Measurements from ENCODE around the gene DNLZ.
"Not testable (repeated sequence)": the region's sequence is repeated elsewhere in the genome, so short reads cannot be mapped to it uniquely, and the experiment has no call there.

Gene DNLZ

GRCh38 chr9:136363106-136363948 is at the start of gene DNLZ:
Gene DNLZ (minus strand): TSS chr9:136363744. CDS start chr9:136363714, 30 bp downstream.
- DNase-seq, result peak; percentile 87

- no peak for DNase-seq
These were observed 49.4 kb upstream of the DNLZ start for GRCh38 chr9:136412962-136413361.

DNA sequence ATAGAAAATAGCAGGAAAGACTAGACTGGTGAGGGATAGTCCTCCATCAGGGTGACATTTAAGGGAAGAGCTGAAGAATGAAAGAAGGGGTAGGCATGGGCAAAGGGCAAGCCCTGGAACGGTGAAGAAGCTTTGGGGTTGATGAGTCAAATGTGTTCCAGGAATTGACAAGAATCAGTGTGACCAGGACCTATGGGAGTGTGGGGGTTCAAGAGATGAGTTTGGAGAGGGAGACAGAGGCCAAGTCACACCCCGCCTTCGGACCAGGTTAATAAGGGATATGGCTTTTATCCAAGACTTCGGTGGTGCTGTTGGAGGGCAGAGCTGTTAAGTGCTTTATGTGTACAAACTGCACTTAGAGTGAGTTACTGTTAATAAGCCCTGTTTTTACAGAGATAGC is 47.8 kb upstream of the DNLZ start:
- DNase-seq, result no peak

DNA sequence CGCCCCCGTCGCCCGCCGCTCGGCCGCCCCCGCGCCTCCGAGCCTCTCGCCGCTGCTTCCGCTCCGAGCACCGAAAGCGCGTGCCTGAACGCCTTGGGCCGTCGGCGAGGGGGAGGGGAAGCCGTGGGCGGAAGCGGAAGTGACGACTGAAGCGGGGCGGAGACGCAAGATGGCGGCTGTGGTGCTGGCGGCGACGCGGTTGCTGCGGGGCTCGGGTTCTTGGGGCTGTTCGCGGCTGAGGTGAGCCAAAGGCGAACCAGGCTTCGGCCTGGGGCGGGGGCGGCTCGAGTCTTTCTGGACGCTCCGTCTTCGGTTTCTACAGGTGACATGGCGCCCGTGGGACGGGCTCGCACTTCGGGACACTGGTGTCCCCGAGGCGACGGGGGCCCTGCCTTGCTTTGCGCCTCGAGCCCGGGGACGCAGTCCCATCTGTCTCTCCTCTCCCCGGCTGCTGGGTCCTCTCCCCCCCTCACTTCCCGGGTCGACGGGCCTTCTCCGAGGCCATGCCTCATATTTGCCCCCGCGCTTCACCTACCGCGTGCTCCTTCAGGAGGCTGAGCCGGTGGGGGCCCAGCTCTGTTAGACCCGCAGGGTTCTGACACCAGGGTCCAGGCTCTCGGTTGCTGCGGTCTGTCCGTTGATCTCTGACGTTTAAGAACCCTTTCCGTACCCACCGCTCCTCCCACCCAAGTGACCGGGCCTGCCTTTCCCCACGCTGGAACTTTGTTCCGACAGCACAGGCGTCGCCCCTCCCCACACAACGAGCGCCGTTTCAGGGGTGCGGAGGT is 47.1 kb upstream of the DNLZ start, which contains the start of the genes ENTR1 and PMPCA:
TSS of gene ENTR1 (minus strand) at position 115 of the 788 bp plus-strand sequence. CDS start 217 bp downstream, outside the sequence.
TSS of gene PMPCA (plus strand) at position 159 of the 788 bp plus-strand sequence. CDS start at position 170, 11 bp downstream.
- peak; percentile 93 for DNase-seq

- DNase-seq, result peak; percentile 19
These were observed 46.3 kb upstream of the DNLZ start for GRCh38 chr9:136409557-136410455.

DNA sequence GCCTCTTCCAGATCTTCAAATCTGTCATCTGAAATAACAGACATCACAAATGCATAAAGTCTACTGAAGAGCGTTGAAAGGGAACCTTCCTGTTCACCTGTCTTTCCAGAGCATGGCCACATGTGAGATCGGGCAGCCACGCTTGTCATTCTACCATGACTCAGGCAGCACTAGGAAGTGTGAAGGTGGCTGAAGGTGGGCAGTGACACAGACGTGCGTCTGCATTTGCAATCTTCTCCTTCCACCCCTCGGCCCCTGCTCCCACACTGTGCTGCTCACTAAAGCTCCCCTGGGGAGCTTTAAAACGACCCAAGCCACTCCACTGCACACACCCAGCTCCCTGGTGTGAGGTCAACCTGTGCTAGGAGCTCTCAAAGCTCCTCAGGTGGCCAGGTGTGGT is 44.4 kb upstream of the DNLZ start:
- no peak for DNase-seq

- DNase-seq, result not testable (repeated sequence)
These were observed 43.5 kb upstream of the DNLZ start for GRCh38 chr9:136407061-136407460.

GRCh38 chr9:136405904-136406303 is 42.4 kb upstream of the DNLZ start:
- not testable (repeated sequence) for DNase-seq

GRCh38 chr9:136405481-136405880 is 41.9 kb upstream of the DNLZ start:
- DNase-seq, result no peak

DNA sequence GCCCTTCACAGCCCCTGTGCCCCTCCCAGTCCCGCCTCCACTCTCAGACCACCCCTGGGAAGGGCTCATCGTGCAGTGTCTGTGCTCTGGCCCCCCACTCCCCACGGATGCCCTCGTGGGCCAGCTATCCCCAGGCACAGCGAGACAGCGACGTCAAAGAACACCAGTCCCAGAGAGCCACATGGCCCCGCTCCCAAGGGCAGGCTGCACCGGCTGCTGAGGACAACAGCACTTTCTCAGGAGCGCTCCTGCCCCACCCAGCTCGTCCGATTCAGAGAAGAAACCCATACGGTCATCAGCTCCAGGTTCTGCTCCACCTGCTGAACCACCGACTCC is 41.2 kb upstream of the DNLZ start:
- no peak for DNase-seq

DNA sequence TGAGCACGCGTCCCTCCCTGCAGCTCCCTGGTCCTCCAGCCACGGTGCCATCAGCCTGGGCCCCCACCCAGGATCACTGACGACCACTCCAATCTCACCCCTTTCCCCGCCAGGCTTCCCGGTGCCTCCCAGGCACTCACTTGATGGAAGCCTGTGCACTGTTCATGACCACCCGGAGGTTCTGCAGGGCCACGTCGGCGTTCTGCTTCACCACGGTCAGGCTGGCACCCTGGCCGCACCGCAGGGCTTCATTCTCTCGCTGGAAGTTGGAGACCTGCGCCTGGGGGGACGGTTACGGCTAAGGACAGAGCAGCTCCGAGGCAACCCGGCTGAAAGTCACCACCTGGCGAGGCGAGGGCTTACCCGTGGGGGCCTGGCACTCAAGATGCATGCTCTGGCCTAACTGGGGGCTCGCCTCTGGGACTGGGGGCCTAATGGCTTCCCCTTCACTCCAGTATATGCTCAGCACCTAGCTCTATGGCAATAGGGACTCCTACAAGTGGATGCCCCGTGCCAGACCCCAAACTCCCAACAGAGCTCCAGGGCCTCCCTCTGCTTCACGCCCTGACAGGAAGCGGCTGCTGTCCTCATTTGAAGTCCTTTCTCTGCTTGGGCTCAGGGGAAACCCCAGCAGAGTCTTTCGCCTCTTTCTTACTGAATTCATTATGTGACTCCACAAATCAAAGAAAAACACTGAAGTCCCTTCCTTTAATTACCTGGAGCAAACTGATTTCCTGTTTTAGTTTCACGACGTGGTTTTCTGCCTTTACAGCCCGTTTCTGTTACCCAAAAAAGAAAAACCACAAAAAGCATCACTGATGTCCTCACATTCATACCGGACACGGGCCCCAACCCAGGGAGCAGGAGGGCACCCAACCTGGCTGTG is 40.6 kb upstream of the DNLZ start:
- DNase-seq, result peak; percentile 16

DNA sequence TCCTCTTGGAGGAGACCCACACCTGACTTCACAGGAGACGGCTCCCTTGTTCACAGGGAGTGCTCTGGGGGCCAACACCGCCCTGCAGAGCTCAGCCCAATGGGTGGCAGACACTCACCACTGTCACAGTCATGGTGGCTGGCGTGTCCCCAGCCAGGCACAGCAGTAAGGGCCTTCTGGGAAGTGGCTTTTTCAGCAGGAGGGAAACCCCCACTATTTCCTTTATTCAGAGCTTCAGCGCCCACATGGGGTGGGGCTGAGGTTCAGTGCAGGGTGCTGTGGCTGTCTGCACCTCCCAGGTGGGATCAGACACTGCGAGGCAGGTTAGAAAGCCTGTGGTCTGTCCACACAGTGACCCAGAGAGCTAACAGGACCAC is 40.0 kb upstream of the DNLZ start:
- peak; percentile 55 for DNase-seq

GRCh38 chr9:136402067-136402466 is 38.5 kb upstream of the DNLZ start:
- DNase-seq, result no peak

DNA sequence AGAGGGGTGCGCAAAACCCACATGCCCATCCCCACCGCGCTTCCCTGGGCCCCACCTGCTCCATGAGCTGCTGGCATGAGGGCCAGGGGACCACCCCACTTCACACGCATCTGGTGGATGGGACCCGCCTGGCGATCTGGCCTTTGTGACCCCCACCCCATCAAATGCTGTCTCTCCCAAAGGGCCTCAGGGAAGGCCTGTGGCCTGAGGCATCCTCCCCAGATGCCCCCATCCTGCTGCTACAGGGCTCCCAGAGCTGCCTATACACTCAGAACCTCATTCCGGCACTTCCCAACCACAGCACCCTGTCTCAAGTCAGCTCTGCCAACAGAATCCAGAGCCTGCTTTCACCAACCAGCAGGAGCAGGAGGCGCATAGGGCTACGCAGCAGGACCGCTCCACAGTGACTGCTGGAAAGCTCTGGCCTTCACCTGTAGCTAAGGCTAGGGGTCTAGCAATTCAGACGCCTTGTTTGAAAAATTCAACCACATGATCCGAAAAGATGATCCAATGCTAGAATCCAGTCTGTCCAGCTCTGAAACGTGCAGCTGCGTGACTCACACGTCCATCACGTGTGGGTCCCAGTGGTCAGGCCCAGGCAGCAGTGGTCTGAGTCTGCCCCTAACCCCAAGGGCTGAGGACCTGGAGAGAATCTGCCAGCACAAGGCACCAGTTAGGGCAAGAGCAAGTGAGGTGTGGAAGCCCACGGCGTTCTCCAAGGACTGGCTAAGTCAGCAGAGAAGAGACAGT is 37.8 kb upstream of the DNLZ start:
- DNase-seq, result no peak

DNA sequence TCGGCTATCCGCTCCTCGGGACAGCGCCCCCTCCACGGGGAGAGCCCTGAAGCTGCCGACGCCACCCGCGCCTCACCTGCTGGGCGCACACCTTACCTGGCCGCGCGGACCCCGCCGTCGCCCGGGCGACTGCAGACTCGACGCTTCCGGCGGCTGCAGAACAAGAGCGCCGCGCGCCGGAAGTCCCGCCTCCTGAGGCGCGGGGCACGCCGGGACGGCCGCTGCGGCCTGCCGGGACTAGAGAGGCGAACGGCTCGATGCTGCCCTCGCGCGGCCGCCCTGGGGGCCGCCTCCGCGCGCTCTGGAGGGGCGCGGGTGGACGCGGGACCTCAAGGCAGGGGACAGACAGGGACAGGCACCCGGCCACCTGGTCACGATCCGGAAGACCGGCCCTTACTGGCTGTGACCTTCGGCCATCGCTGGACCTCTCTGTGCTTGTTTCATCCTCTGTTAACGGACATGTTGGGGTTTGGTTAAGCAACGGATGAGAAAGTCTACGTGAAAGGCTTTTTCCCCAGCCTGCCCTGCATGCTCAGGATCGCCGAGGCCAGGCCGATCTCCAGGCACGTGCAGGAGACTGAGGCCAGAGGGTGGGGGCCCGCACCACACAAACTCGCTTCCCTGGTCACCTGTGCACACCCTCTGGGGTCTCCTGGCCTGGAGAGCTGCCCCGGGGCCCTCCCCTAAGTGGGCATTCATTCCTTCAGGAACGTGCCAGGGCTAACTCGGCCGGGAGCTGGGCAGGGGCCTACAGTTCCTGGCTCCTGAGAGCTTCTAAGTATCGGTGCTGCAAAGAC is 36.7 kb upstream of the DNLZ start, which contains the start of gene SNAPC4:
TSS of gene SNAPC4 (minus strand) at position 133 of the 797 bp plus-strand sequence. CDS start 1,742 bp downstream, outside the sequence.
- peak; percentile 83 for DNase-seq

DNA sequence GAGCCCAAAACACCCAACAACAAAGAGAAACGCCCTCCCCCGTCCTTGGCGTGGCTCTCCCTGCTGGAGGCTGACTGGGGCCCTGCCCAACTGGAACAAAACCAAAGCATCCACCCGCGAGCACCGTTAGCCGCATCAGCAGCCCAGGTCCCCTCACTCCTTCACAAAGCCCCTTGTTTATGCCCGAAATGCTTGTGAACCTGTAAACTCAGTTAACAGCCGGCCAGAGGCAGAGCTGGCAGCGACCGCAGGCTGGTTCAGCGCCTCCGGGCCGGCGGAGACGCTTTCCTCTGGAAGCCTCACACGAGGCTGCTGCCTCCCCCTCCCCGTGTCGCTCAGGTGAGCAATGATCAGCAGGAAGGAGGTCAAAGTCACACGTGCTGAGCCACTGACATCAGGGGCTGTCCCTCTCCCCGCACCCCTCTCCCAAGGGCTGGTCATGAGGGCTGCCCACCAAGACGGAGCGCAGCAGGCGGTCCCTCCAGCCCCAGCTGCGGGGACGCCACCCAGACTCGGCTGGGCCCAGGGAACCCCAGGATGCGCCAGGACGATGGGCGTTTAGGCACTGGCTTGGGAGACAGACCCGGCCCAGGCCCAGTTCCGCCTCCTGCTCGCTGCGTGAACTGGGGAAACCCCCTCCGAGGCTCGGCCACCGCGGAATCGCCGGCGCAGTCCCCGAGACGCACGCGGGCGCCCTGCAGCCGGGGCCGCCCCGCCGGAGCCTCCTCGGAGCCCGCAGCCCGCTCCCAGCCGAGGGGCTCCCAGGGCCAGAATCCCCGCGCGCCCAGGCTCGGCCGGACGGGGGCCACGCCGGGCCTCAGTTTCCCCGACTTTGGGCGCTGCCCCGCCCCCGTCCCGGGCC is 35.9 kb upstream of the DNLZ start:
- DNase-seq, result peak; percentile 20

GRCh38 chr9:136398286-136398685 is 34.7 kb upstream of the DNLZ start:
- DNase-seq, result no peak

- DNase-seq, result no peak
These were observed 34.1 kb upstream of the DNLZ start for GRCh38 chr9:136397643-136398042.

DNA sequence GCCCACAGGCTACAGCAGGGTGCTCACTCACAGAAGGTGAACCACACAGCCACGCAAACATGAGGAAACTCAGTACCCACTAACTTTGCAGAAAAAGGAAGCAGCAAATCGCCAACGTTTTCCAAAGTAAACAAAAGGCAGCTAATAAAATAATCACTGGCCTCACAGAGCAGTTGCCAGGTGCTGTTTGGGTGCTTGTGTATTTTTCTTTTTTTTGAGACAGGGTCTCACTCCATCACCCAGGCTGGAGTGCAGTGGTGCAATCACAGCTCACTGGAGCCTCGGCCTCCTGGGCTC is 32.6 kb upstream of the DNLZ start:
- DNase-seq, result no peak
